ENCODE results near the gene WAC. TPM values are rescaled to one million over a fixed set of nuclear protein-coding genes. Genes with fewer than 3 reads are reported as not detected.

WAC gene
- total RNA-seq, 1 experiment from 2014 or later, result 125 TPM

DNA sequence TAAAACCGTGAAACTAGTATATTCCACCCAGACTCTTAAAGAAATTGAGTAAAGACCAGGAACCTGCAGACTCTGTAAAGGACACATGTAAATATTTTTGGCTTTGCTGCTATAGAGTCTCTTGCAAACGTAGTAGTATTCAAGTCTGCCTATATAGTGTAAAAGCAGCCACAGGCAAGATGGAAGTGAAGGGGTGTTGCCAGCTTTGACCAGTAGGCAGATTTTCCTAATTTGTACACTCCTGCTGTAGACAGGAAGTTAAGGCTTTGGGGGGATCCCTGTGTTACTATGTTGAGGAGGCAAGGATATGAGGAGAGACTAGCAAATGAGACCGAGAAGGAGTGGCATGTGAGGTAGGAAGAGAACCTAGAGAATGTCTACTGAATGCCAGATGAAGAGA lies 27.7 kb downstream of the WAC start:
- no peaks in the 10 kb centered on the region for H3K9me3 ChIP-seq (ENCODE audit: low read depth, low read length, poor library complexity, severe bottlenecking)
- POLR2A ChIA-PET (ENCODE audit: low non-redundant PET), result no interaction called here
- BruUV-seq (replicated peaks), result no TSS peak
- H3K27ac ChIP-seq (ENCODE audit: low read depth, low read length, poor library complexity, severe bottlenecking), result no peak overlapping the region
- no peak overlapping the region for H3K4me3 ChIP-seq (ENCODE audit: low read depth, low read length, poor library complexity, severe bottlenecking)
- CTCF ChIA-PET, result no interaction called here
- H3K4me1 ChIP-seq (ENCODE audit: insufficient read depth, low read length, poor library complexity, severe bottlenecking), result peaks cover 5% of the 10 kb centered on the region
- no peaks in the 10 kb centered on the region for H3K27me3 ChIP-seq (replicated peaks; ENCODE audit: insufficient read depth, low read depth, low read length, poor library complexity)
- H3K36me3 ChIP-seq (ENCODE audit: insufficient read depth, low read length, poor library complexity, severe bottlenecking), result peaks cover 39% of the 10 kb centered on the region
- no peak for TF ChIP-seq EZH2 (IDR thresholded peaks at IDR 0.05; ENCODE audit: borderline replicate concordance, low read depth, low read length, poor library complexity, severe bottlenecking)
- TF ChIP-seq, protein P1, sequence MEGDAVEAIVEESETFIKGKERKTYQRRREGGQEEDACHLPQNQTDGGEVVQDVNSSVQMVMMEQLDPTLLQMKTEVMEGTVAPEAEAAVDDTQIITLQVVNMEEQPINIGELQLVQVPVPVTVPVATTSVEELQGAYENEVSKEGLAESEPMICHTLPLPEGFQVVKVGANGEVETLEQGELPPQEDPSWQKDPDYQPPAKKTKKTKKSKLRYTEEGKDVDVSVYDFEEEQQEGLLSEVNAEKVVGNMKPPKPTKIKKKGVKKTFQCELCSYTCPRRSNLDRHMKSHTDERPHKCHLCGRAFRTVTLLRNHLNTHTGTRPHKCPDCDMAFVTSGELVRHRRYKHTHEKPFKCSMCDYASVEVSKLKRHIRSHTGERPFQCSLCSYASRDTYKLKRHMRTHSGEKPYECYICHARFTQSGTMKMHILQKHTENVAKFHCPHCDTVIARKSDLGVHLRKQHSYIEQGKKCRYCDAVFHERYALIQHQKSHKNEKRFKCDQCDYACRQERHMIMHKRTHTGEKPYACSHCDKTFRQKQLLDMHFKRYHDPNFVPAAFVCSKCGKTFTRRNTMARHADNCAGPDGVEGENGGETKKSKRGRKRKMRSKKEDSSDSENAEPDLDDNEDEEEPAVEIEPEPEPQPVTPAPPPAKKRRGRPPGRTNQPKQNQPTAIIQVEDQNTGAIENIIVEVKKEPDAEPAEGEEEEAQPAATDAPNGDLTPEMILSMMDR (conservative IDR thresholded peaks at IDR 0.05; ENCODE audit: low read depth, low read length), result no peak
- DNase-seq (ENCODE audit: low spot score), result no peak
- intact Hi-C loops (cut with micrococcal nuclease; ENCODE audit: unreplicated experiment), result no loop called here

DNA sequence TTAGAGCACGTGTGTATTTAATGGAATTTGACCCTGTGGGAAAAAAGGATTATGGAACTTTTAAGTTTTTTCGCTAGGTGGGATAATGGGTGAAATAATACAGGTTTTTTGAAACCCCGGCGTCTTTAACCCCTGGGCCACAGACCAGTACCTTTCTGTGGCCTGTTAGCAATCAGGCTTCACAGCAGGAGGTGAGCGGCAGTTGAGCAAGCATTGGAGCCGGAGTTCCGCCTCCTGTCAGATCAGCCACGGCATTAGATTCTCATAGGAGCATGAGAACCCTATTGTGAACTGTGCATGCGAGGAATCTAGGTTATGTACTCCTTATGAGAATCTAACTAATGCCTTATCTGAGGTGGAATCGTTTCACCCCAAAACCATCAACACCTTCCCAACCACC lies 28.6 kb downstream of the WAC start:
- TF ChIP-seq EZH2 (IDR thresholded peaks at IDR 0.05; ENCODE audit: borderline replicate concordance, low read depth, low read length, poor library complexity, severe bottlenecking), result no peak
- TF ChIP-seq, protein P1 (conservative IDR thresholded peaks at IDR 0.05; ENCODE audit: low read depth, low read length), result no peak
- H3K4me3 ChIP-seq (ENCODE audit: low read depth, low read length, poor library complexity, severe bottlenecking), result no peak overlapping the region
- H3K9me3 ChIP-seq (ENCODE audit: low read depth, low read length, poor library complexity, severe bottlenecking), result no peaks in the 10 kb centered on the region
- H3K27ac ChIP-seq (ENCODE audit: low read depth, low read length, poor library complexity, severe bottlenecking), result no peak overlapping the region
- peaks cover 5% of the 10 kb centered on the region for H3K4me1 ChIP-seq (ENCODE audit: insufficient read depth, low read length, poor library complexity, severe bottlenecking)
- intact Hi-C loops (cut with micrococcal nuclease; ENCODE audit: unreplicated experiment), result no loop called here
- no TSS peak for BruUV-seq (replicated peaks)
- ChIA-PET CTCF (no interaction called here), POLR2A (ENCODE audit: low non-redundant PET) (interaction anchor here (0.6 kb wide), 1 partner anchor 43 kb away, joined by 4 read pairs; no protein-coding TSS in a partner anchor)
- no peaks in the 10 kb centered on the region for H3K27me3 ChIP-seq (replicated peaks; ENCODE audit: insufficient read depth, low read depth, low read length, poor library complexity)
- H3K36me3 ChIP-seq (ENCODE audit: insufficient read depth, low read length, poor library complexity, severe bottlenecking), result peaks cover 30% of the 10 kb centered on the region
- DNase-seq (ENCODE audit: low spot score), result no peak

DNA sequence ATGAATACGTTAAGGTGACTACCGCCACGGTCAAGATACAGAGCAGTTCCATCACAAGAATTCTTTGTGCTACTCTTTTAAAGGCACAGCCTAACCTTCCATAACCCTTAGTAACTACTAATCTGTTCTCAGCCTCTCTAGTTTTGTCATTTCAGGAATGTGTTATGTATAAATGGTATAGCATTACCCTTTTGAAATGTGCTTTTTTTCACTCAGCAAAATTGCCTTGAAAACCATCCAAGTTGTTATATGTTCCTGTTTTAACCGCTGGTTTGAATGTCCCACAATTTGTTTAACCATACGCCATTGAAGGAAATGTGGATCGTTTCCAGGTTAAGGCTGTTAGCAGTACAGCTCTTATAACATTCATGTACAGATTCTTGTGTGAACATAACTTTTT lies 32.0 kb downstream of the WAC start:
- Histone ChIP-seq H3K4me3 (ENCODE audit: low read depth, low read length, poor library complexity, severe bottlenecking) (no peak overlapping the region), H3K27me3 (replicated peaks; ENCODE audit: insufficient read depth, low read depth, low read length, poor library complexity) (no peaks in the 10 kb centered on the region), H3K27ac (ENCODE audit: low read depth, low read length, poor library complexity, severe bottlenecking) (no peak overlapping the region), H3K36me3 (ENCODE audit: insufficient read depth, low read length, poor library complexity, severe bottlenecking) (peaks cover 15% of the 10 kb centered on the region), H3K9me3 (ENCODE audit: low read depth, low read length, poor library complexity, severe bottlenecking) (no peaks in the 10 kb centered on the region), H3K4me1 (ENCODE audit: insufficient read depth, low read length, poor library complexity, severe bottlenecking) (peaks cover 13% of the 10 kb centered on the region)
- CTCF ChIA-PET, result no interaction called here
- intact Hi-C loops (cut with micrococcal nuclease; ENCODE audit: unreplicated experiment), result no loop called here
- DNase-seq (ENCODE audit: low spot score), result no peak
- no TSS peak for BruUV-seq (replicated peaks)
- TF ChIP-seq EZH2 (IDR thresholded peaks at IDR 0.05; ENCODE audit: borderline replicate concordance, low read depth, low read length, poor library complexity, severe bottlenecking), result no peak
- TF ChIP-seq, protein P1 (conservative IDR thresholded peaks at IDR 0.05; ENCODE audit: low read depth, low read length), result no peak
- POLR2A ChIA-PET (ENCODE audit: low non-redundant PET), result no interaction called here

Data from A673 (cell line).